Measurements from ENCODE around the gene ATP13A3. TPM values are rescaled to one million over a fixed set of nuclear protein-coding genes. Genes with fewer than 3 reads are reported as not detected.

Gene ATP13A3
- total RNA-seq, 1 donor from 2014 or later: 135 TPM

- Mint-ChIP-seq H3K27me3 (no peaks in the 10 kb centered on the region), H3K9me3 (ENCODE audit: low read depth) (no peaks in the 10 kb centered on the region), H3K27ac (no peak overlapping the region), H3K4me1 (ENCODE audit: low read depth) (peaks cover 3% of the 10 kb centered on the region), H3K36me3 (ENCODE audit: insufficient read depth) (peaks cover 15% of the 10 kb centered on the region), H3K4me3 (ENCODE audit: low read depth) (no peak overlapping the region)
- DNase-seq (ENCODE audit: low spot score, unreplicated experiment): no peak
- TF ChIP-seq CTCF (IDR thresholded peaks at IDR 0.05; ENCODE audit: unreplicated experiment): no peak
Observed at GRCh38 chr3:194424373-194424772, 62.4 kb downstream of the ATP13A3 start.

- H3K4me3 Mint-ChIP-seq (ENCODE audit: low read depth): no peak overlapping the region
- TF ChIP-seq CTCF (IDR thresholded peaks at IDR 0.05; ENCODE audit: unreplicated experiment): no peak
- no peak for DNase-seq (ENCODE audit: low spot score, unreplicated experiment)
- no peaks in the 10 kb centered on the region for H3K27me3 Mint-ChIP-seq
- no peaks in the 10 kb centered on the region for H3K9me3 Mint-ChIP-seq (ENCODE audit: low read depth)
- H3K27ac Mint-ChIP-seq: no peak overlapping the region
- H3K36me3 Mint-ChIP-seq (ENCODE audit: insufficient read depth): peaks cover 14% of the 10 kb centered on the region
- H3K4me1 Mint-ChIP-seq (ENCODE audit: low read depth): peaks cover 3% of the 10 kb centered on the region
Observed at GRCh38 chr3:194423317-194423716, 63.5 kb downstream of the ATP13A3 start.

GRCh38 chr3:194422188-194422587 is 64.6 kb downstream of the ATP13A3 start:
- TF ChIP-seq CTCF (IDR thresholded peaks at IDR 0.05; ENCODE audit: unreplicated experiment): no peak
- Mint-ChIP-seq H3K36me3 (ENCODE audit: insufficient read depth) (peaks cover 15% of the 10 kb centered on the region), H3K4me3 (ENCODE audit: low read depth) (no peak overlapping the region)

DNA sequence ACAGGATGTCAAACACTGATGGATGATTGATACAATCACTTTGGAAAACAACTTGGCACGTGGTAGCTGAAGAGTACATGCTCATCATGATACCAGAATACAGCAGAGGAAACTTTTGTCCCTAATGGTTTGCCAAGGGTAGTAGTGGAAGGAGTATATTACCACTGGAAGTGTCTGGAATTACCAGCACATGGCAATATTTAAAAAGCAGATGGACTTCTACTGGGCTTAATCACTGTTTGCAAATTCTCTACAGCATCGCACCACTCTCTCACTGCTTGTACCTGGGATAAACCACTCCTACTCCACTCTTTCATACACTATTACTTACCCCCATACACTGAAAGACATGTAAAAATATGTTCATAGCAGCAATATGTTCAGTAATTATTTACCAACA is 68.1 kb downstream of the ATP13A3 start:
- no peak overlapping the region for H3K4me3 Mint-ChIP-seq (ENCODE audit: low read depth)
- no peaks in the 10 kb centered on the region for H3K27me3 Mint-ChIP-seq
- no peak for DNase-seq (ENCODE audit: low spot score, unreplicated experiment)
- H3K27ac Mint-ChIP-seq: no peak overlapping the region
- H3K36me3 Mint-ChIP-seq (ENCODE audit: insufficient read depth): peaks cover 25% of the 10 kb centered on the region
- TF ChIP-seq CTCF (IDR thresholded peaks at IDR 0.05; ENCODE audit: unreplicated experiment): no peak
- H3K4me1 Mint-ChIP-seq (ENCODE audit: low read depth): peaks cover 3% of the 10 kb centered on the region
- no peaks in the 10 kb centered on the region for H3K9me3 Mint-ChIP-seq (ENCODE audit: low read depth)

More at GRCh38 chr3:194422188-194422587, 64.6 kb downstream of the ATP13A3 start:
- H3K4me1 Mint-ChIP-seq (ENCODE audit: low read depth): peaks cover 3% of the 10 kb centered on the region
- no peak overlapping the region for H3K27ac Mint-ChIP-seq
- DNase-seq (ENCODE audit: low spot score, unreplicated experiment): no peak
- no peaks in the 10 kb centered on the region for H3K27me3 Mint-ChIP-seq
- H3K9me3 Mint-ChIP-seq (ENCODE audit: low read depth): no peaks in the 10 kb centered on the region

DNA sequence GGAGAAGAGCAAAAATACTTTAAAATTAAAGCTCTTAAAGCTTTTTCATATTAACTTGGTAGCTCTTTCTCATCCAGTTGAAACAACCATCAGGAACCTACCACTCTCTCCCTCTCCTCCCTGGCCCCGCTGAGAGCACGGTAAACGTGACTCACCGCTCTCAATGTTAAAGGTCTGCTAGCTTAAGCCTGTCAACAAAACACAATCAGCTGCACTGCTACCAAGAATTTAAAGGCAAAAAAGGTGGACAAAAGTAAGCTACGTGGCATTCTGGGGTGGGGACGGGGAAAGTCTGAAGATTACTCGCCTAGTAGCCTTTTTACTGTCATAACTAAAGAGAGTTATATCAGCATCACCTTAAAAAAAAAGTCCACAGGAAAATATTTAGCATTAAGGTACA is 79.4 kb downstream of the ATP13A3 start:
- H3K27me3 Mint-ChIP-seq: no peaks in the 10 kb centered on the region
- no peak for DNase-seq (ENCODE audit: low spot score, unreplicated experiment)
- H3K4me1 Mint-ChIP-seq (ENCODE audit: low read depth): peaks cover 4% of the 10 kb centered on the region
- peak overlapping the region; percentile 83 for H3K27ac Mint-ChIP-seq
- H3K36me3 Mint-ChIP-seq (ENCODE audit: insufficient read depth): peaks cover 21% of the 10 kb centered on the region
- H3K9me3 Mint-ChIP-seq (ENCODE audit: low read depth): no peaks in the 10 kb centered on the region
- no peak for TF ChIP-seq CTCF (IDR thresholded peaks at IDR 0.05; ENCODE audit: unreplicated experiment)
- no peak overlapping the region for H3K4me3 Mint-ChIP-seq (ENCODE audit: low read depth)
